Neural progenitor cell (in vitro differentiated cells): ENCODE results near the gene INSM1. TPM values are rescaled to one million over a fixed set of nuclear protein-coding genes. Genes with fewer than 3 reads are reported as not detected.

Experiments used
- DNase-seq: peaks from one replicate; pipeline ENCODE4 v3.0.0-alpha.2; 2016; ENCODE audit warnings: low spot score
- H2AFZ ChIP-seq: fragments of 200-600 bp; sonication (generic); replicated peaks from 2 replicates; pipeline ENCODE4 v1.6.1; 2016; ENCODE audit warnings: antibody characterized with exemption
- H3F3A ChIP-seq: fragments of 200-600 bp; sonication (generic); 2 replicates; pipeline ENCODE4 v1.6.1; 2016; ENCODE audit warnings: antibody characterized with exemption, low read depth
- H3K27ac ChIP-seq: fragments of 200-600 bp; sonication (generic); 2 replicates; pipeline ENCODE4 v1.5.1; 2016; ENCODE audit warnings: mild to moderate bottlenecking
- H3K27me3 ChIP-seq: fragments of 200-600 bp; sonication (generic); 2 replicates; pipeline ENCODE4 v1.6.1; 2016; ENCODE audit warnings: mild to moderate bottlenecking, moderate library complexity
- H3K36me3 ChIP-seq: fragments of 200-600 bp; sonication (generic); 2 replicates; pipeline ENCODE4 v1.5.1; 2016
- H3K4me1 ChIP-seq: fragments of 200-600 bp; sonication (generic); 2 replicates; pipeline ENCODE4 v1.6.1; 2016; ENCODE audit warnings: mixed run types
- H3K4me2 ChIP-seq: fragments of 200-600 bp; sonication (generic); 2 replicates; pipeline ENCODE4 v1.6.1; 2016
- H3K4me3 ChIP-seq: fragments of 200-600 bp; sonication (generic); 2 replicates; pipeline ENCODE4 v1.5.1; 2016
- H3K79me2 ChIP-seq: fragments of 200-600 bp; sonication (generic); 2 replicates; pipeline ENCODE4 v1.6.1; 2016; ENCODE audit warnings: low read depth
- H3K9ac ChIP-seq: fragments of 200-600 bp; sonication (generic); 2 replicates; pipeline ENCODE4 v1.6.1; 2016
- H3K9me3 ChIP-seq: fragments of 200-600 bp; sonication (generic); 2 replicates; pipeline ENCODE4 v1.5.1; 2016; ENCODE audit warnings: low read depth
- H4K20me1 ChIP-seq: fragments of 200-600 bp; sonication (generic); 2 replicates; pipeline ENCODE4 v1.6.1; 2016; ENCODE audit warnings: low read depth
- H3K27ac Mint-ChIP-seq: 3 replicates; pipeline ENCODE4 v1.8.0; 2021; ENCODE audit warnings: mixed read lengths
- H3K27me3 Mint-ChIP-seq: 2 replicates; pipeline ENCODE4 v1.8.0; 2022; ENCODE audit warnings: low read depth, mild to moderate bottlenecking, inconsistent platforms, moderate library complexity, mixed read lengths; ENCODE audit not compliant: insufficient read depth
- H3K36me3 Mint-ChIP-seq: 3 replicates; pipeline ENCODE4 v1.8.0; 2021; ENCODE audit warnings: mixed read lengths
- H3K4me1 Mint-ChIP-seq: 3 replicates; pipeline ENCODE4 v1.8.0; 2021; ENCODE audit warnings: mixed read lengths
- H3K4me3 Mint-ChIP-seq: 3 replicates; pipeline ENCODE4 v1.8.0; 2021; ENCODE audit warnings: mild to moderate bottlenecking, moderate library complexity, mixed read lengths
- H3K9me3 Mint-ChIP-seq: 3 replicates; pipeline ENCODE4 v1.8.0; 2020; ENCODE audit warnings: mixed read lengths
- CTCF ChIP-seq: fragments of 200-600 bp; sonication (generic); IDR thresholded peaks from 2 replicates; pipeline ENCODE4 v1.5.1; 2017; ENCODE audit warnings: antibody characterized with exemption, mild to moderate bottlenecking
- EZH2 ChIP-seq: fragments of 200-600 bp; sonication (generic); IDR thresholded peaks from 2 replicates; pipeline ENCODE4 v1.6.1; 2017; ENCODE audit warnings: antibody characterized with exemption, mild to moderate bottlenecking, moderate library complexity
- EZH2phosphoT487 ChIP-seq: fragments of 200-600 bp; sonication (generic); IDR thresholded peaks from 2 replicates; pipeline ENCODE4 v1.6.1; 2017; ENCODE audit warnings: antibody characterized with exemption
- total RNA-seq: library from RNA; depleted of rRNA; stranded (reverse); fragments of >200 nt; gene quantifications from 2 replicates; pipeline ENCODE4 v1.2.3, GENCODE V29; 2015; ENCODE audit warnings: low replicate concordance

INSM1 gene
- total RNA-seq, 1 donor from 2014 or later = 0.41 TPM

- H3K4me1 ChIP-seq = peaks cover 7% of the 10 kb centered on the region
- no peaks in the 10 kb centered on the region for H3K36me3 ChIP-seq
- Mint-ChIP-seq H3K4me1 (peaks cover 18% of the 10 kb centered on the region), H3K27ac (no peak overlapping the region), H3K36me3 (peaks cover 2% of the 10 kb centered on the region), H3K9me3 (peaks cover 8% of the 10 kb centered on the region), H3K4me3 (no peak overlapping the region), H3K27me3 (peaks cover 54% of the 10 kb centered on the region)
- no peaks in the 10 kb centered on the region for H3K9me3 ChIP-seq
- H2AFZ ChIP-seq = no peak overlapping the region
- no peak overlapping the region for H3K4me3 ChIP-seq
- H3K79me2 ChIP-seq = no peaks in the 10 kb centered on the region
- no peak overlapping the region for H3K27ac ChIP-seq
- H4K20me1 ChIP-seq = peaks cover 30% of the 10 kb centered on the region
- H3K4me2 ChIP-seq = peak overlapping the region; percentile 1
- peaks cover 33% of the 10 kb centered on the region for H3F3A ChIP-seq
- no peak overlapping the region for H3K9ac ChIP-seq
- DNase-seq = no peak
- H3K27me3 ChIP-seq = peaks cover 84% of the 10 kb centered on the region
- TF ChIP-seq CTCF = no peak
- TF ChIP-seq EZH2 = no peak
- TF ChIP-seq EZH2phosphoT487 = no peak
Observed at GRCh38 chr20:20373091-20373571, 5.2 kb downstream of the INSM1 start.

- Histone ChIP-seq H3K4me3 (no peak overlapping the region), H3K27me3 (peaks cover 57% of the 10 kb centered on the region), H3K4me2 (no peak overlapping the region), H2AFZ (no peak overlapping the region), H3K36me3 (no peaks in the 10 kb centered on the region), H3K9ac (no peak overlapping the region), H3K4me1 (peaks cover 7% of the 10 kb centered on the region), H3K9me3 (no peaks in the 10 kb centered on the region), H3F3A (peaks cover 12% of the 10 kb centered on the region), H3K79me2 (no peaks in the 10 kb centered on the region), H4K20me1 (peaks cover 13% of the 10 kb centered on the region), H3K27ac (no peak overlapping the region)
- H3K27ac Mint-ChIP-seq = no peak overlapping the region
- H3K4me3 Mint-ChIP-seq = no peak overlapping the region
- H3K4me1 Mint-ChIP-seq = peaks cover 13% of the 10 kb centered on the region
- H3K36me3 Mint-ChIP-seq = peaks cover 2% of the 10 kb centered on the region
- no peak for DNase-seq
- TF ChIP-seq CTCF (no peak), EZH2 (no peak), EZH2phosphoT487 (no peak)
- H3K27me3 Mint-ChIP-seq = peaks cover 45% of the 10 kb centered on the region
- H3K9me3 Mint-ChIP-seq = peaks cover 23% of the 10 kb centered on the region
Observed at GRCh38 chr20:20375862-20376261, 8.0 kb downstream of the INSM1 start.

- Histone ChIP-seq H3K4me1 (no peaks in the 10 kb centered on the region), H3F3A (no peaks in the 10 kb centered on the region), H2AFZ (no peak overlapping the region), H4K20me1 (no peaks in the 10 kb centered on the region), H3K27ac (no peak overlapping the region), H3K79me2 (no peaks in the 10 kb centered on the region), H3K27me3 (no peaks in the 10 kb centered on the region), H3K36me3 (no peaks in the 10 kb centered on the region), H3K9ac (no peak overlapping the region), H3K4me3 (no peak overlapping the region), H3K4me2 (no peak overlapping the region), H3K9me3 (no peaks in the 10 kb centered on the region)
- Mint-ChIP-seq H3K9me3 (peaks cover 4% of the 10 kb centered on the region), H3K4me1 (peaks cover 3% of the 10 kb centered on the region), H3K4me3 (no peak overlapping the region), H3K36me3 (peaks cover 9% of the 10 kb centered on the region), H3K27me3 (no peaks in the 10 kb centered on the region), H3K27ac (no peak overlapping the region)
- no peak for TF ChIP-seq EZH2phosphoT487
- no peak for TF ChIP-seq CTCF
- no peak for TF ChIP-seq EZH2
- DNase-seq = no peak
Observed at GRCh38 chr20:20386192-20386591, 18.3 kb downstream of the INSM1 start.
